Esophagus squamous epithelium (tissue), 5 donors: ENCODE data around the gene OSBPL8. TPM values are rescaled to one million over a fixed set of nuclear protein-coding genes. Genes with fewer than 3 reads are reported as not detected.
A peak's percentile ranks its signal among the peaks of the same experiment; 100 is the strongest.

Experiments used
- DNase-seq: peaks from one replicate; lab custom pipeline; 2025; lab: John Stamatoyannopoulos, UW
- H3K27ac ChIP-seq, 4 donors: fragments of 200-600 bp; sonication (generic); one replicate each; pipeline ENCODE4 v1.5.1; 2016 to 2019; ENCODE audit warnings: mild to moderate bottlenecking in 1 of 4
- H3K27me3 ChIP-seq, 4 donors: fragments of 200-600 bp; sonication (generic); 1 replicate in 3 of 4; 2 replicates in 1 of 4; pipeline versions ENCODE4 v1.5.1 to v1.6.0; 2017 to 2021; ENCODE audit warnings: antibody characterized with exemption in 1 of 4
- H3K36me3 ChIP-seq, 3 donors: fragments of 200-600 bp; sonication (generic); one replicate each; pipeline ENCODE4 v1.5.1; 2016 to 2019
- H3K4me1 ChIP-seq, 3 donors: fragments of 200-600 bp; sonication (generic); one replicate each; pipeline ENCODE4 v1.5.1; 2017 to 2019
- H3K4me3 ChIP-seq, 4 donors: fragments of 200-600 bp; sonication (generic); 1 replicate in 3 of 4; 2 replicates in 1 of 4; pipeline ENCODE4 v1.5.1; 2016 to 2019; ENCODE audit warnings: mild to moderate bottlenecking in 2 of 4, moderate library complexity in 1 of 4
- H3K9me3 ChIP-seq, 3 donors: fragments of 200-600 bp; sonication (generic); one replicate each; pipeline ENCODE4 v1.5.1; 2016 to 2019
- POLR2A ChIP-seq, 4 donors: fragments of 450-650 bp; IDR thresholded peaks; one replicate each; pipeline ENCODE4 v1.6.1; 2017; ENCODE audit warnings: antibody characterized with exemption in 4 of 4, mild to moderate bottlenecking in 4 of 4, moderate library complexity in 3 of 4
- WGBS, 2 donors: methylation state at CpG; one replicate each; pipeline ENCODE4 v1.1.5; 2018; 5-methylcytosine and 5-hydroxymethylcytosine counted together
- intact Hi-C: fragments of 100-400 bp; cut with DNase I; formaldehyde crosslinking; loops from one replicate; pipeline ENCODE4 v1.15.0; 2022
- total RNA-seq, 4 donors: library from RNA; depleted of rRNA; stranded (reverse); fragments of >200 nt; gene quantifications; one replicate each; pipeline ENCODE4 v1.1.0, GENCODE V29; 2016
- TF ChIP-seq, protein P1 (sequence below), 6 experiments: fragments of 450-650 bp in 4 of 6; fragments of 200-600 bp in 2 of 6; sonication (generic) in 2 of 6; IDR thresholded peaks; one replicate each; pipeline ENCODE4 v1.5.1; 2016 to 2019; ENCODE audit warnings: antibody characterized with exemption in 6 of 6, mild to moderate bottlenecking in 4 of 6, moderate library complexity in 4 of 6
- donor health status: DM: yes; HTN: yes; CAD: no.

The OSBPL8 gene
- total RNA-seq, 4 donors from 2014 or later, result 30.3 to 60.8 (median 43.0) TPM

DNA sequence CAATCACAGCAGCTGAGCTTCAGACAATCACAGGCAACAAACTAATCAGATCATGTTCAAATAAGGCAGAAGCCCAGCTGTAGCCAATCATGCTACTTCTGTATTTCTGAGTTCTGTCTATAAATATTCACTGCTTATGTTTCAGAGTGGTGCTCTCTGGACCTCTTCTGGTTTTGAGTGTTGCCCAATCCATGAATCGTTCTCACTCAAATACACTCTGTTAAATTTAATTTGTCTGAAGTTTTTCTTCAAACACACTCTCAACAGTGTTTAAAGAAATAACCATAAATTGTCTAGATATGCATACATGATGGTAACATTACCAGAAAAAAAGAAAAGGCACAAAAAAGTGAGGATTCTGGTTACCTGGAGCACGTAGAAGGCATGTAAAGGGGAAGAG, 133.4 kb downstream of the OSBPL8 start:
- Histone ChIP-seq H3K36me3 (no peaks in the 10 kb centered on the region), H3K27ac (no peak overlapping the region), H3K27me3 (no peaks in the 10 kb centered on the region), H3K4me3 (no peak overlapping the region), H3K4me1 (peaks cover 0 to 27% (median 10%) of the 10 kb centered on the region in 3 donors), H3K9me3 (peaks cover 0 to 19% (median 0%) of the 10 kb centered on the region in 3 donors)
- intact Hi-C loops, result no loop called here
- no peak for TF ChIP-seq POLR2A (IDR thresholded peaks at IDR 0.05)
- TF ChIP-seq, protein P1, sequence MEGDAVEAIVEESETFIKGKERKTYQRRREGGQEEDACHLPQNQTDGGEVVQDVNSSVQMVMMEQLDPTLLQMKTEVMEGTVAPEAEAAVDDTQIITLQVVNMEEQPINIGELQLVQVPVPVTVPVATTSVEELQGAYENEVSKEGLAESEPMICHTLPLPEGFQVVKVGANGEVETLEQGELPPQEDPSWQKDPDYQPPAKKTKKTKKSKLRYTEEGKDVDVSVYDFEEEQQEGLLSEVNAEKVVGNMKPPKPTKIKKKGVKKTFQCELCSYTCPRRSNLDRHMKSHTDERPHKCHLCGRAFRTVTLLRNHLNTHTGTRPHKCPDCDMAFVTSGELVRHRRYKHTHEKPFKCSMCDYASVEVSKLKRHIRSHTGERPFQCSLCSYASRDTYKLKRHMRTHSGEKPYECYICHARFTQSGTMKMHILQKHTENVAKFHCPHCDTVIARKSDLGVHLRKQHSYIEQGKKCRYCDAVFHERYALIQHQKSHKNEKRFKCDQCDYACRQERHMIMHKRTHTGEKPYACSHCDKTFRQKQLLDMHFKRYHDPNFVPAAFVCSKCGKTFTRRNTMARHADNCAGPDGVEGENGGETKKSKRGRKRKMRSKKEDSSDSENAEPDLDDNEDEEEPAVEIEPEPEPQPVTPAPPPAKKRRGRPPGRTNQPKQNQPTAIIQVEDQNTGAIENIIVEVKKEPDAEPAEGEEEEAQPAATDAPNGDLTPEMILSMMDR (IDR thresholded peaks at IDR 0.05), result no peak
- no peak for DNase-seq
- 86 to 88% methylated on average over 2 of the region's 2 CpGs for WGBS, 2 donors

DNA sequence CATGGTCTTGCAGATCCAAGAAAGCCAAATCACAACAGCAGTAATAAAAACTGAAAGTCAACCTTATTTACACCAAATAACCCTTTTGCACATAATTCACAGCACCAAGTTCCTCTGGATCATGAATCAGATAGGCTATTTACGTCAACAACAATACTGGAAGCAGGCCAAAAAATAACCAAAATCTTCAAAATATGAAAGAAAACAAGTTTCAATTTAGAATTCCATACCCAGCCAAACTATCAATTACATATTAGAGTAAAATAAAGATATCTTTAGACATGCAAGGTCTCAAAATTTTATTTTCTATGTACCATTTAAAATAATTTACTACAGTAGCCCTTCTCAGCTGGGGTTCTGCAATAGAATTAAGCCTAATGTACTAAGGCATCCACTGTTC, 134.6 kb downstream of the OSBPL8 start:
- no peak for DNase-seq
- Histone ChIP-seq H3K4me1 (peaks cover 0 to 29% (median 10%) of the 10 kb centered on the region in 3 donors), H3K4me3 (no peak overlapping the region), H3K27me3 (no peaks in the 10 kb centered on the region), H3K27ac (no peak overlapping the region), H3K36me3 (no peaks in the 10 kb centered on the region), H3K9me3 (peaks cover 0 to 19% (median 0%) of the 10 kb centered on the region in 3 donors)
- no peak for TF ChIP-seq POLR2A (IDR thresholded peaks at IDR 0.05)
- intact Hi-C loops, result no loop called here
- 81 to 88% methylated on average over 1 of the region's 1 CpG for WGBS, 2 donors

DNA sequence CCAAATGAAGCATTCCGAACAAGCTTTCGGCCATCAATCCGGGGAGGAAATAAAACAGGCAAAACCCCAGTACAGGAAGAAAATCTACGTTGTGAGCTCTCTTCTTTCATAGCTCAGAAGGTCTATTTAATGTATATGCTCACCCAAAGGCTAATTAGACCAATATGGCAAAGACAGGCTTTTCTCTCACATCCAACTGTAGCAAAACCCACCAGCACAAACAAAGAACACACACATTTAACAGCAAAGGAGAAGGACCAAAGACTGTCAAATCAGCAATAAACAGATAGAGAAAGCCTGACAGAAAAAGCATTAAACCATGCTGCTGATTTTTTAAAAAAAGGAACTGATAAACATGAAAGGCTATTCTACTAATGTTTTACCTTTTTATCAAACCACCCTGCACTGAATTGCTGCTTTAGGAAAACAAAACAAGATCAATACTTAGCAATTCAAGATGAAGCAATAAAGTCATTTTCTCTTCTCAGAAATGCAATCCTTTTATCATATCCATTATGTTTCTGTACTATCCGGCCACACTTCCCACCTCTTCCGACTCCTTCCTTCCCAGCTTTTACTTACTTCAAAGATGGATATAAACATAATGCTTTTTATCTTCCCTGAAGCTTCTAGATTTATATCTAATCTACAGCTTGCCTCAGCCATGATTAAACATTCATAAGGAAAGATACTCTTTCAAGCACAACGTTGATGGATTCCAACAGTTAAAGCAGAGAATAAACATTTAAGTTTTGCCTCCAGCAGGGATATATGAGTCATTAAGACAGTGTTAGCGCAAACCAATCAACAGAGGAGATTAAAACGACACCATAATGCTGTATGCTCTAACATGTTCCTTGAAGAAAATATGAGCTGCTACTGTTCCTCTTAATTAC, 136.8 kb downstream of the OSBPL8 start:
- WGBS, 2 donors, result 27 to 38% methylated on average over 9 of the region's 9 CpGs
- no peaks in the 10 kb centered on the region for H3K27me3 ChIP-seq
- H3K9me3 ChIP-seq, result peaks cover 0 to 19% (median 0%) of the 10 kb centered on the region in 3 donors
- intact Hi-C loops, result no loop called here
- peaks cover 0 to 3% (median 0%) of the 10 kb centered on the region in 3 donors for H3K36me3 ChIP-seq
- peak overlapping the region; percentile 9 to 53 (median 32) for H3K4me3 ChIP-seq
- peaks cover 0 to 40% (median 10%) of the 10 kb centered on the region in 3 donors for H3K4me1 ChIP-seq
- no peak for DNase-seq
- H3K27ac ChIP-seq, result peak overlapping the region; percentile 57 to 72 (median 66)
- TF ChIP-seq POLR2A (IDR thresholded peaks at IDR 0.05), result peak in 1 of 4 donors; percentile 9
- TF ChIP-seq, protein P1 (IDR thresholded peaks at IDR 0.05), result no peak

DNA sequence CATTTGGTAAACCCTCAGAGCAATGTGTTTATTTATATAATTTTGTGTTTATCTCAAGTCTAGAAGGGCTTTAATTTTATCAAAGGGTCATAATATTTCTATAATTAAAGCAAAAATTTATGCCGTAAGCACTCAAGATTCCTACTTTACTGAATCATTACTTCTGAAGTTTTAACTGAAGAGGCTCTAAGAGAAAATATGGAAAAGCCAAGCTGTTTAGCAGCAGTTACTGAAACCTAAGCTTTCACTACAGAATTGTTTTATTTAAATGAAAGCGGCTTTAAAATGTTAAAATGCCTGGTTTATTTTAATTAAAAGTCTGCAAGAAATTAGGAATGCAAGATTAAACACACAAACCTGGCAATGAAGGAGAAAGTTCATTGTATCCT, 137.4 kb downstream of the OSBPL8 start:
- peaks cover 0 to 19% (median 0%) of the 10 kb centered on the region in 3 donors for H3K9me3 ChIP-seq
- 23 to 32% methylated on average over 2 of the region's 2 CpGs for WGBS, 2 donors
- TF ChIP-seq POLR2A (IDR thresholded peaks at IDR 0.05), result no peak
- TF ChIP-seq, protein P1 (IDR thresholded peaks at IDR 0.05), result no peak
- H3K27me3 ChIP-seq, result no peaks in the 10 kb centered on the region
- no peak for DNase-seq
- H3K27ac ChIP-seq, result peak overlapping the region; percentile 57 to 72 (median 66)
- H3K36me3 ChIP-seq, result peaks cover 0 to 3% (median 0%) of the 10 kb centered on the region in 3 donors
- H3K4me1 ChIP-seq, result peaks cover 0 to 40% (median 10%) of the 10 kb centered on the region in 3 donors
- intact Hi-C loops, result no loop called here
- H3K4me3 ChIP-seq, result peak overlapping the region; percentile 9 to 53 (median 32)

DNA sequence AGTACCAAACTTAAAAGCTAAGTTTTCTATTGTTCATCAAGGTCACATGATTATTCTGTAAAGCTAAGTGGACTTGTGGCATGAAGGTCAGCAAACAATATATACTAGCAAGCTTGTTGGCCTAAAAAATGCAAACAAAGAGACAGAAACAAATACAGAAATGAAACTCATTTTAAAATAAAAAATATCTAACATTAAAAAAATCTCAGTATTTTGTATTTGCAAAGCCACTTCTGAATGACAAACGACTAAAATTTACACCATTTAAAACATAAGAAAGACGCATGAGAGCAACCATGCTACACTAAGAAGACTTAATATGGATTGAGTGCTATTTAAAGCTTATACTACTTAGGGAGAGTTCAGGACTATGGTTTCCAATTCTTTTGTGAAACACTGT, 138.5 kb downstream of the OSBPL8 start:
- no peak for DNase-seq
- intact Hi-C loops, result no loop called here
- Histone ChIP-seq H3K27ac (peak overlapping the region in 3 of 4 donors; percentile 4 to 72 (median 16)), H3K4me3 (peak overlapping the region in 3 of 4 donors; percentile 2 to 15 (median 6)), H3K27me3 (no peaks in the 10 kb centered on the region), H3K9me3 (peaks cover 0 to 19% (median 0%) of the 10 kb centered on the region in 3 donors), H3K4me1 (peaks cover 0 to 40% (median 10%) of the 10 kb centered on the region in 3 donors), H3K36me3 (peaks cover 0 to 3% (median 0%) of the 10 kb centered on the region in 3 donors)
- no peak for TF ChIP-seq POLR2A (IDR thresholded peaks at IDR 0.05)
- TF ChIP-seq, protein P1 (IDR thresholded peaks at IDR 0.05), result no peak
- 35 to 37% methylated on average over 2 of the region's 2 CpGs for WGBS, 2 donors
